ENCODE results near the gene DENND1A.

The DENND1A gene

GRCh38 chr9:123647145-123647544 lies 282.8 kb downstream of the DENND1A start:
- H3K79me2 ChIP-seq (ENCODE audit: insufficient read depth, low read length) = no peaks in the 10 kb centered on the region
- no peaks in the 10 kb centered on the region for H3K36me3 ChIP-seq (ENCODE audit: insufficient read depth, low read length)
- H3K4me2 ChIP-seq (ENCODE audit: low read depth, low read length, poor library complexity, severe bottlenecking) = no peak overlapping the region
- no peaks in the 10 kb centered on the region for H4K20me1 ChIP-seq (ENCODE audit: insufficient read depth, low read length, poor library complexity, severe bottlenecking)
- peaks cover 33% of the 10 kb centered on the region for H3K27me3 ChIP-seq (ENCODE audit: insufficient read depth, low read length, poor library complexity, severe bottlenecking)
- H3K9me3 ChIP-seq (ENCODE audit: insufficient read depth, low read depth, low read length) = no peaks in the 10 kb centered on the region
- no peak overlapping the region for H3K4me3 ChIP-seq (ENCODE audit: low read length, poor library complexity, severe bottlenecking)
- H2AFZ ChIP-seq (ENCODE audit: low read length) = no peak overlapping the region
- TF ChIP-seq CTCF (conservative IDR thresholded peaks at IDR 0.05; ENCODE audit: low read length) = no peak
- no peak for TF ChIP-seq EZH2phosphoT487 (IDR thresholded peaks at IDR 0.05; ENCODE audit: borderline replicate concordance)
- no peak overlapping the region for H3K9ac ChIP-seq (ENCODE audit: low read depth, low read length, poor library complexity, severe bottlenecking)
- no peaks in the 10 kb centered on the region for H3K9me2 ChIP-seq (replicated peaks; ENCODE audit: low read depth, low read length)
- H3K4me1 ChIP-seq (ENCODE audit: insufficient read depth, low read length, poor library complexity, severe bottlenecking) = no peaks in the 10 kb centered on the region
- no peaks in the 10 kb centered on the region for H3F3A ChIP-seq (ENCODE audit: low read depth)

GRCh38 chr9:123645762-123646161 lies 284.2 kb downstream of the DENND1A start:
- TF ChIP-seq CTCF (conservative IDR thresholded peaks at IDR 0.05; ENCODE audit: low read length) = no peak
- Histone ChIP-seq H3K79me2 (ENCODE audit: insufficient read depth, low read length) (no peaks in the 10 kb centered on the region), H3K9ac (ENCODE audit: low read depth, low read length, poor library complexity, severe bottlenecking) (no peak overlapping the region), H3K4me3 (ENCODE audit: low read length, poor library complexity, severe bottlenecking) (no peak overlapping the region), H3K27me3 (ENCODE audit: insufficient read depth, low read length, poor library complexity, severe bottlenecking) (peaks cover 47% of the 10 kb centered on the region), H3F3A (ENCODE audit: low read depth) (no peaks in the 10 kb centered on the region), H3K4me2 (ENCODE audit: low read depth, low read length, poor library complexity, severe bottlenecking) (no peak overlapping the region), H4K20me1 (ENCODE audit: insufficient read depth, low read length, poor library complexity, severe bottlenecking) (peaks cover 4% of the 10 kb centered on the region), H3K36me3 (ENCODE audit: insufficient read depth, low read length) (no peaks in the 10 kb centered on the region), H3K4me1 (ENCODE audit: insufficient read depth, low read length, poor library complexity, severe bottlenecking) (no peaks in the 10 kb centered on the region), H3K9me3 (ENCODE audit: insufficient read depth, low read depth, low read length) (no peaks in the 10 kb centered on the region), H3K9me2 (replicated peaks; ENCODE audit: low read depth, low read length) (no peaks in the 10 kb centered on the region), H2AFZ (ENCODE audit: low read length) (no peak overlapping the region)

- Histone ChIP-seq H3K4me2 (ENCODE audit: low read depth, low read length, poor library complexity, severe bottlenecking) (no peak overlapping the region), H3K79me2 (ENCODE audit: insufficient read depth, low read length) (no peaks in the 10 kb centered on the region), H3K4me1 (ENCODE audit: insufficient read depth, low read length, poor library complexity, severe bottlenecking) (no peaks in the 10 kb centered on the region), H3K36me3 (ENCODE audit: insufficient read depth, low read length) (no peaks in the 10 kb centered on the region), H3K9me2 (replicated peaks; ENCODE audit: low read depth, low read length) (no peaks in the 10 kb centered on the region), H3K9me3 (ENCODE audit: insufficient read depth, low read depth, low read length) (no peaks in the 10 kb centered on the region), H4K20me1 (ENCODE audit: insufficient read depth, low read length, poor library complexity, severe bottlenecking) (peaks cover 4% of the 10 kb centered on the region), H3K9ac (ENCODE audit: low read depth, low read length, poor library complexity, severe bottlenecking) (no peak overlapping the region), H3K4me3 (ENCODE audit: low read length, poor library complexity, severe bottlenecking) (no peak overlapping the region), H3K27me3 (ENCODE audit: insufficient read depth, low read length, poor library complexity, severe bottlenecking) (peaks cover 53% of the 10 kb centered on the region), H3F3A (ENCODE audit: low read depth) (no peaks in the 10 kb centered on the region), H2AFZ (ENCODE audit: low read length) (no peak overlapping the region)
- TF ChIP-seq EZH2phosphoT487 (IDR thresholded peaks at IDR 0.05; ENCODE audit: borderline replicate concordance) = no peak
- no peak for TF ChIP-seq CTCF (conservative IDR thresholded peaks at IDR 0.05; ENCODE audit: low read length)
Measured at GRCh38 chr9:123645126-123645525, 284.8 kb downstream of the DENND1A start.
